Esophagus squamous epithelium (tissue), 5 donors: Measurements from ENCODE around the gene DNAJA1. TPM values are rescaled to one million over a fixed set of nuclear protein-coding genes. Genes with fewer than 3 reads are reported as not detected.
"Not testable (repeated sequence)": the region's sequence is repeated elsewhere in the genome, so short reads cannot be mapped to it uniquely, and the experiment has no call there.

ENCODE experiments used
- DNase-seq: peaks from one replicate; lab custom pipeline; 2025; lab: John Stamatoyannopoulos, UW
- H3K27ac ChIP-seq, 4 donors: fragments of 200-600 bp; sonication (generic); one replicate each; pipeline ENCODE4 v1.5.1; 2016 to 2019; ENCODE audit warnings: mild to moderate bottlenecking in 1 of 4
- H3K27me3 ChIP-seq, 4 donors: fragments of 200-600 bp; sonication (generic); 1 replicate in 3 of 4; 2 replicates in 1 of 4; pipeline versions ENCODE4 v1.5.1 to v1.6.0; 2017 to 2021; ENCODE audit warnings: antibody characterized with exemption in 1 of 4
- H3K36me3 ChIP-seq, 3 donors: fragments of 200-600 bp; sonication (generic); one replicate each; pipeline ENCODE4 v1.5.1; 2016 to 2019
- H3K4me1 ChIP-seq, 3 donors: fragments of 200-600 bp; sonication (generic); one replicate each; pipeline ENCODE4 v1.5.1; 2017 to 2019
- H3K4me3 ChIP-seq, 4 donors: fragments of 200-600 bp; sonication (generic); 1 replicate in 3 of 4; 2 replicates in 1 of 4; pipeline ENCODE4 v1.5.1; 2016 to 2019; ENCODE audit warnings: mild to moderate bottlenecking in 2 of 4, moderate library complexity in 1 of 4
- H3K9me3 ChIP-seq, 3 donors: fragments of 200-600 bp; sonication (generic); one replicate each; pipeline ENCODE4 v1.5.1; 2016 to 2019
- POLR2A ChIP-seq, 4 donors: fragments of 450-650 bp; IDR thresholded peaks; one replicate each; pipeline ENCODE4 v1.6.1; 2017; ENCODE audit warnings: antibody characterized with exemption in 4 of 4, mild to moderate bottlenecking in 4 of 4, moderate library complexity in 3 of 4
- WGBS, 2 donors: methylation state at CpG; one replicate each; pipeline ENCODE4 v1.1.5; 2018; 5-methylcytosine and 5-hydroxymethylcytosine counted together
- intact Hi-C: fragments of 100-400 bp; cut with DNase I; formaldehyde crosslinking; loops from one replicate; pipeline ENCODE4 v1.15.0; 2022
- total RNA-seq, 4 donors: library from RNA; depleted of rRNA; stranded (reverse); fragments of >200 nt; gene quantifications; one replicate each; pipeline ENCODE4 v1.1.0, GENCODE V29; 2016
- TF ChIP-seq, protein P1 (sequence below), 6 experiments: fragments of 450-650 bp in 4 of 6; fragments of 200-600 bp in 2 of 6; sonication (generic) in 2 of 6; IDR thresholded peaks; one replicate each; pipeline ENCODE4 v1.5.1; 2016 to 2019; ENCODE audit warnings: antibody characterized with exemption in 6 of 6, mild to moderate bottlenecking in 4 of 6, moderate library complexity in 4 of 6
- donor health status: DM: yes; HTN: yes; CAD: no.

DNAJA1 gene
- total RNA-seq, 4 donors from 2014 or later, result 44.4 to 79.5 (median 58.3) TPM

DNA sequence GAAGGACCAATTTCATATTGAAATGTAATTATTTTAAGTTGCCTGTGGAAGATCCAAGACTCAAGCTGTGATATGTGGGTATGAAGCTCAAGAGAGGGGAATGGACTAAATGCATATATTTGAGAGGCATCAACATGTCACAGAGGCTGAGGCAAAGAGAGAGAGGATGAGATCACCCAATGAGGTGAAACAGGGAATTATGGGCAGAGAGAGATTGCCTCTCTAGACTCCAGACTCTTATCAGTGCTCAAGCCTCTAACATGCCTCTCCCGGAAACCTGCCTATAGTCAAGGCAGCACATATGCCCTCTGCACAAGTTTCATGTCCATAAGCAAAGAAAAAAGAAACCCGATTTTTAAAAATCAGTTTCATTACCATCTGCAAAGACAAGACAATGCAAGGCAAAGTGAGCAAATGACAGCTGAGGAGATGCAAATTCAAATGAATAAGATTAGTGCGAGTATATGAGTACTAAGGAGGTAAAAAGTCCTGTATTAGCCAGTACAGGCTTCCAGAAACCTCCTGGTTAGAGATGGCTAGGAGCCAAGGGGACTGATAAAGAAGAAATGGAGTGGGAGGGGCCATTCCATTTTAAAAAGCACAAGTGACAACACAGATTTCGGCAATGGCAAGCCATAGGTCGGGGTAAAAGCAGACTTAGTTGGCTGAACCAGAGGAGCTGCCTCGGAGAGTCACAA lies 33.0 kb upstream of the DNAJA1 start:
- intact Hi-C loops, result no loop called here
- no peak overlapping the region for H3K27ac ChIP-seq
- H3K4me1 ChIP-seq, result peaks cover 0 to 13% (median 0%) of the 10 kb centered on the region in 3 donors
- H3K36me3 ChIP-seq, result peaks cover 12 to 80% (median 26%) of the 10 kb centered on the region in 3 donors
- TF ChIP-seq, protein P1, sequence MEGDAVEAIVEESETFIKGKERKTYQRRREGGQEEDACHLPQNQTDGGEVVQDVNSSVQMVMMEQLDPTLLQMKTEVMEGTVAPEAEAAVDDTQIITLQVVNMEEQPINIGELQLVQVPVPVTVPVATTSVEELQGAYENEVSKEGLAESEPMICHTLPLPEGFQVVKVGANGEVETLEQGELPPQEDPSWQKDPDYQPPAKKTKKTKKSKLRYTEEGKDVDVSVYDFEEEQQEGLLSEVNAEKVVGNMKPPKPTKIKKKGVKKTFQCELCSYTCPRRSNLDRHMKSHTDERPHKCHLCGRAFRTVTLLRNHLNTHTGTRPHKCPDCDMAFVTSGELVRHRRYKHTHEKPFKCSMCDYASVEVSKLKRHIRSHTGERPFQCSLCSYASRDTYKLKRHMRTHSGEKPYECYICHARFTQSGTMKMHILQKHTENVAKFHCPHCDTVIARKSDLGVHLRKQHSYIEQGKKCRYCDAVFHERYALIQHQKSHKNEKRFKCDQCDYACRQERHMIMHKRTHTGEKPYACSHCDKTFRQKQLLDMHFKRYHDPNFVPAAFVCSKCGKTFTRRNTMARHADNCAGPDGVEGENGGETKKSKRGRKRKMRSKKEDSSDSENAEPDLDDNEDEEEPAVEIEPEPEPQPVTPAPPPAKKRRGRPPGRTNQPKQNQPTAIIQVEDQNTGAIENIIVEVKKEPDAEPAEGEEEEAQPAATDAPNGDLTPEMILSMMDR (IDR thresholded peaks at IDR 0.05), result no peak
- TF ChIP-seq POLR2A (IDR thresholded peaks at IDR 0.05), result no peak
- 71 to 80% methylated on average over 6 of the region's 6 CpGs for WGBS, 2 donors
- H3K4me3 ChIP-seq, result no peak overlapping the region
- no peak for DNase-seq
- no peaks in the 10 kb centered on the region for H3K9me3 ChIP-seq
- no peaks in the 10 kb centered on the region for H3K27me3 ChIP-seq

GRCh38 chr9:32992595-32993238 lies 32.4 kb upstream of the DNAJA1 start:
- 35 to 52% methylated on average over 3 of the region's 3 CpGs for WGBS, 2 donors
- Histone ChIP-seq H3K4me1 (peaks cover 0 to 13% (median 0%) of the 10 kb centered on the region in 3 donors), H3K27ac (no peak overlapping the region), H3K27me3 (no peaks in the 10 kb centered on the region), H3K36me3 (peaks cover 5 to 76% (median 20%) of the 10 kb centered on the region in 3 donors), H3K4me3 (no peak overlapping the region), H3K9me3 (no peaks in the 10 kb centered on the region)
- no peak for DNase-seq
- TF ChIP-seq, protein P1 (IDR thresholded peaks at IDR 0.05), result no peak
- intact Hi-C loops, result no loop called here

GRCh38 chr9:33000682-33001055 lies 24.4 kb upstream of the DNAJA1 start:
- H3K27me3 ChIP-seq, DNase-seq, intact Hi-C loops, H3K9me3 ChIP-seq: not testable (repeated sequence)
- H3K4me1 ChIP-seq, result peaks cover 0 to 29% (median 5%) of the 10 kb centered on the region in 3 donors
- H3K4me3 ChIP-seq, result peak overlapping the region; percentile 83 to 97 (median 86)
- 5% methylated on average over 8 to 11 of the region's 12 CpGs for WGBS, 2 donors
- peak overlapping the region; percentile 92 to 97 (median 96) for H3K27ac ChIP-seq
- H3K36me3 ChIP-seq, result peaks cover 0 to 17% (median 12%) of the 10 kb centered on the region in 3 donors

DNA sequence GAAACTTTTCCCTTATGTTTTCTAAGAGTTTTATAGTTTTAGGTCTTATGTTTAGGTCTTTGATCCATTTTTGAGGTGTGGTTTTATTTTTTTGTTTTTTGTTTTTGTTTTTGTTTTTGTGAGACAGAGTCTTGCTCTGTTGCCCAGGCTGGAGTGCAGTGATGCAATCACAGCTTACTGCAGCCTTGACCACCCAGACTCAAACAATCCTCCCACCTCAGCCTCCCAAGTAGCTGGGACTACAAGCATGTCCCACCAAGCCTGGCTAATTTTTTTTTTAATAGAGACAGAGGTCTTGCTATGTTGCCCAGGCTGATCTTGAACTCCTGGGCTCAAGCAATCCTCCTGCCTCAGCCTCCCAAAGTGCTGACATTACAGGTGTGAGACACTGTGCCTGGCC lies 19.7 kb upstream of the DNAJA1 start:
- H3K9me3 ChIP-seq, H3K4me3 ChIP-seq, H3K27me3 ChIP-seq, H3K36me3 ChIP-seq, DNase-seq, intact Hi-C loops, H3K27ac ChIP-seq: not testable (repeated sequence)
- H3K4me1 ChIP-seq, result peaks cover 0 to 14% (median 5%) of the 10 kb centered on the region in 3 donors

DNA sequence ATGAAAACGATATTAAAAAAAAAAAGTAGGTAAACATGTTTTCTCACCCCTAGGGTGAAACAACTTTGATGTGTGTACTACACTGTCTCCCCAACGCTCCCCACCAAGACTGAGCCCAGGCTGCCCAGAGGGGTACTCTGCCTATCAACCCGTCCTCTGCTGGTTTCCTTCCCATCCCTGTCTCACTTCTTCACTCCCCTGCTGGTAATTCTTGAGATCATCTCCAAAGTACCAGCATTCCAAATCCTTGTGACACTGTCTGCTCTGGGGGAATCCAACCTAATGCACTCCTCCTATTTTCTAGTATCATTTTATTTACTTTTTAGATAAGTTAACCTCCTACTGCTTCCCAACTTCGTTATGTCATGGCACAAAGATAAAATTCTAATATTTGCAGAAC lies 17.3 kb upstream of the DNAJA1 start:
- TF ChIP-seq, protein P1 (IDR thresholded peaks at IDR 0.05), result no peak
- no peak for TF ChIP-seq POLR2A (IDR thresholded peaks at IDR 0.05)
- WGBS, 2 donors, result 78 to 93% methylated on average over 4 of the region's 4 CpGs
- H3K4me1 ChIP-seq, result no peaks in the 10 kb centered on the region
- no peak overlapping the region for H3K4me3 ChIP-seq
- no peak for DNase-seq
- intact Hi-C loops, result no loop called here
- no peaks in the 10 kb centered on the region for H3K36me3 ChIP-seq
- no peaks in the 10 kb centered on the region for H3K27me3 ChIP-seq
- no peaks in the 10 kb centered on the region for H3K9me3 ChIP-seq
- H3K27ac ChIP-seq, result no peak overlapping the region

DNA sequence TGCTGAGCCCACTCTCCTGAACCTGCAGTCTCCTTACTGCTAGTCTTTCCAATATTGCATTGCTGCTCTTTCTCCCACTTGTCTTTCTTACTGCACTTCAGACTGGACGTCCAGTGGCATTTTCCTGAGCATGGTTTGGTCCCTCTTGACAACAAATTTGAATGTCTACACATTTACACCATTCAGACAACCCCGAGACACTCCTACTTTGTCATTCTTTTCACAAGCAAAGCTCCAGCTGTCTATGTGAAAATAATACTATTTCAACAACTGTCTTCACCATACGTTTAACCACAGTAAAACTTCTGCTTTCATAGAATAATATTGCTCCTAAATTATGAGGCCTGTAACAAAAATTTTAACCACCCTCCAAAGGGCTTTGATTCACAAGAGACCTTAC lies 13.2 kb upstream of the DNAJA1 start:
- WGBS, 2 donors, result 73 to 82% methylated on average over 3 of the region's 3 CpGs
- DNase-seq, result no peak
- H3K27ac ChIP-seq, result no peak overlapping the region
- no peak overlapping the region for H3K4me3 ChIP-seq
- H3K36me3 ChIP-seq, result no peaks in the 10 kb centered on the region
- H3K9me3 ChIP-seq, result no peaks in the 10 kb centered on the region
- intact Hi-C loops, result no loop called here
- no peaks in the 10 kb centered on the region for H3K4me1 ChIP-seq
- TF ChIP-seq, protein P1 (IDR thresholded peaks at IDR 0.05), result no peak
- TF ChIP-seq POLR2A (IDR thresholded peaks at IDR 0.05), result no peak
- no peaks in the 10 kb centered on the region for H3K27me3 ChIP-seq
